Measurements from ENCODE around the gene NPNT.

Gene NPNT

GRCh38 chr4:106010761-106011160 lies 115.5 kb downstream of the NPNT start:
- no peak for TF ChIP-seq CTCF (IDR thresholded peaks at IDR 0.05; ENCODE audit: low read depth, low read length, missing control alignments)
- no peak for DNase-seq (ENCODE audit: low read depth)

DNA sequence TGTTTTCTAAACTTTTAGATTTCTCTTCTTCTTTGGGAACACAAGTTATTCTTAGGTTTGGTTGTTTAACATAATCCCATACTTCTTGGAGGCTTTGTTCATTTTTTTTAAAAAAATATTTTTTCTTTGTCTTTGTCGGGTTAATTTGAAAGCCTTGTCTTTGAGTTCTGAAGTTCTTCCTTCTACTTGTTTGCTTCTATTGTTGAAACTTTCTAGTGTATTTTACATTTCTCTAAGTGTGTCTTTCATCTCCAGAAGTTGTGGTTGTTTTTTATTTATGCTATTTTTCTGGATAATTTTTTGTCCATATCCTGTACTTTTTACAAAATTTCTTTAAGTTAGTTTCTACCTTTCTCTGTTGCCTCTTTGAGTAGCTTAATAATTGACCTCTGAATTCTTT lies 116.1 kb downstream of the NPNT start:
- TF ChIP-seq CTCF (IDR thresholded peaks at IDR 0.05; ENCODE audit: low read depth, low read length, missing control alignments): no peak
- no peak for DNase-seq (ENCODE audit: low read depth)
- no peak overlapping the region for H3K4me3 ChIP-seq (ENCODE audit: low read depth, low read length)

More at GRCh38 chr4:106010761-106011160, 115.5 kb downstream of the NPNT start:
- H3K4me3 ChIP-seq (ENCODE audit: low read depth, low read length): no peak overlapping the region

DNA sequence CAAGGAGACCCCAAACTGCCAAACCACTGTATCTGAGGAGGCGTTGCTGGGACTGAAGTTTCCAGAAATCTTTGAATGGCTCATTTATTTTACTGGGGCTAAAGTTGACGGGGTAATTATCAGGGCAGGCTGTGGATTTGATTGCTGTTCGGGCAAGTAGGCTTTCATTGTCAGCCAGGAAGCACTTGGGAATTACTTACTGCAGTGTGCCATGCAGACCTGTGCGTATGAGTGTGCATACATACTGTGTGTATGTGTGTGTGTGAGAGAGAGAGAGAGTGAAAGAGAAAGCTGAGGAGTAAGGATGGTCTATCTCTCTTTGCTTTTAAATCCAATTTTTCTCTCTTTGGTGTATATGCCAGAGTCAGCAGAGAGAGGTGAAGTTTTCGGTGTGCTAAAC lies 122.7 kb downstream of the NPNT start:
- no peak for TF ChIP-seq CTCF (IDR thresholded peaks at IDR 0.05; ENCODE audit: low read depth, low read length, missing control alignments)
- H3K4me3 ChIP-seq (ENCODE audit: low read depth, low read length): no peak overlapping the region
- DNase-seq (ENCODE audit: low read depth): no peak

DNA sequence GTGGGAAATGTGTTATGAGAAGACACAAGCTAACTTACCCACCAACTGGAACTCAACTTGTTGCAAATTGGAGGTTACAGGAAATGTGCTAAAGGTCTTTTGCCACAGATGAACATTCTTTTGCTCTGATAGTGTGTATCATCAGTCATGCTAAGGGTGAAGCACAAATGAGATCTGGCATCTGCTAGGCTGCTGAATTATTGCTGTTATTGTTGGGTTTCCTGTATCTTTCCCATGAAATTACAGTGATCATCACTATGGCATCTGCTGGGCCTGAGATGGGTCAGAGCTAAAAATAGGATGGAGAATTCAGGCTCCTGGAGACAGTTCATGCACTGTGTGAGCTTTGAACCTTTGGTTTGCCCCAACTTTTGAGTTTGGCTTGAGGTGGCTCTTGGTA lies 124.5 kb downstream of the NPNT start:
- DNase-seq (ENCODE audit: low read depth): no peak
- H3K4me3 ChIP-seq (ENCODE audit: low read depth, low read length): no peak overlapping the region
- TF ChIP-seq CTCF (IDR thresholded peaks at IDR 0.05; ENCODE audit: low read depth, low read length, missing control alignments): no peak
